Upper lobe of left lung (tissue), 6 donors: Measurements from ENCODE around the gene GLS. TPM values are rescaled to one million over a fixed set of nuclear protein-coding genes. Genes with fewer than 3 reads are reported as not detected.

Source experiments
- ATAC-seq, 2 donors: fragments of 200-7000 bp; cut with Tn5 transposase; one replicate each; pipeline ENCODE4 v1.9.1; 2022; ENCODE audit warnings: mild to moderate bottlenecking in 2 of 2, moderate library complexity in 2 of 2; ENCODE audit not compliant: low FRiP score in 2 of 2
- DNase-seq, 2 donors: peaks; one replicate each; pipeline ENCODE4 v3.0.0-alpha.2; 2019 to 2020
- H3K27ac ChIP-seq, 4 donors: fragments of 200-600 bp; sonication (generic); one replicate each; pipeline ENCODE4 v1.5.1; 2016 to 2019
- H3K27me3 ChIP-seq, 4 donors: fragments of 200-600 bp; sonication (generic); one replicate each; pipeline ENCODE4 v1.5.1; 2017 to 2019
- H3K36me3 ChIP-seq, 4 donors: fragments of 200-600 bp; sonication (generic); one replicate each; pipeline ENCODE4 v1.5.1; 2016 to 2019
- H3K4me1 ChIP-seq, 4 donors: fragments of 200-600 bp; sonication (generic); one replicate each; pipeline ENCODE4 v1.5.1; 2018 to 2019
- H3K4me3 ChIP-seq, 4 donors: fragments of 200-600 bp; sonication (generic); one replicate each; pipeline ENCODE4 v1.5.1; 2017 to 2019; ENCODE audit warnings: mild to moderate bottlenecking in 2 of 4, moderate library complexity in 1 of 4
- H3K9me3 ChIP-seq, 4 donors: fragments of 200-600 bp; sonication (generic); one replicate each; pipeline ENCODE4 v1.5.1; 2018 to 2019
- CTCF ChIP-seq, 6 experiments: fragments of 450-650 bp in 4 of 6; fragments of 200-600 bp in 2 of 6; sonication (generic) in 2 of 6; IDR thresholded peaks; one replicate each; pipeline ENCODE4 v1.5.1; 2016 to 2019; ENCODE audit warnings: antibody characterized with exemption in 6 of 6
- EP300 ChIP-seq, 4 donors: sonication (generic); formaldehyde crosslinking; IDR thresholded peaks; one replicate each; pipeline ENCODE4 v1.5.1; 2017; ENCODE audit warnings: antibody characterized with exemption in 4 of 4, control low read depth in 2 of 4
- POLR2A ChIP-seq, 4 donors: fragments of 450-650 bp; IDR thresholded peaks; one replicate each; pipeline ENCODE4 v1.5.1; 2016 to 2017; ENCODE audit warnings: antibody characterized with exemption in 4 of 4, mild to moderate bottlenecking in 2 of 4
- POLR2AphosphoS5 ChIP-seq, 2 donors: sonication (generic); formaldehyde crosslinking; IDR thresholded peaks; one replicate each; pipeline ENCODE4 v1.5.1; 2017; ENCODE audit warnings: antibody characterized with exemption in 2 of 2
- WGBS, 2 donors: methylation state at CpG; one replicate each; pipeline ENCODE4 v1.1.5; 2017 to 2018; 5-methylcytosine and 5-hydroxymethylcytosine counted together
- total RNA-seq, 6 donors: library from RNA; depleted of rRNA in 4 of 6; stranded (reverse); fragments of >200 nt in 4 of 6; gene quantifications; one replicate each; pipeline versions ENCODE4 v1.1.0 to v1.2.1, GENCODE V29; 2016 to 2021
- donor health status: DM: no; HTN: no; CAD: no; lungs with moderate emphysema.
- donor health status: DM: no; HTN: yes; CAD: no; lungs with severe emphysema.

GLS gene
- total RNA-seq, 6 donors from 2014 or later: 126 to 401 (median 189) TPM

- H3K4me1 ChIP-seq: peaks cover 13 to 45% (median 29%) of the 10 kb centered on the region in 4 donors
- no peaks in the 10 kb centered on the region for H3K27me3 ChIP-seq
- TF ChIP-seq POLR2AphosphoS5 (IDR thresholded peaks at IDR 0.05) (no peak), EP300 (IDR thresholded peaks at IDR 0.05) (no peak), POLR2A (IDR thresholded peaks at IDR 0.05) (no peak), CTCF (IDR thresholded peaks at IDR 0.05) (no peak)
- peak overlapping the region in 3 of 4 donors; percentile 17 to 64 (median 27) for H3K27ac ChIP-seq
- peaks cover 50 to 99% (median 78%) of the 10 kb centered on the region in 4 donors for H3K36me3 ChIP-seq
- no peak for DNase-seq
- peak; percentile 47 to 76 for ATAC-seq
- H3K9me3 ChIP-seq: no peaks in the 10 kb centered on the region
- WGBS, 2 donors: 74 to 85% methylated on average over 12 of the region's 12 CpGs
- H3K4me3 ChIP-seq: no peak overlapping the region
Observed at GRCh38 chr2:190974629-190975361, 94.2 kb downstream of the GLS start.

- peak overlapping the region in 1 of 4 donors; percentile 64 for H3K27ac ChIP-seq
- 88 to 94% methylated on average over 2 of the region's 2 CpGs for WGBS, 2 donors
- peaks cover 41 to 96% (median 69%) of the 10 kb centered on the region in 4 donors for H3K36me3 ChIP-seq
- no peak for TF ChIP-seq CTCF (IDR thresholded peaks at IDR 0.05)
- no peaks in the 10 kb centered on the region for H3K9me3 ChIP-seq
- H3K27me3 ChIP-seq: no peaks in the 10 kb centered on the region
- no peak overlapping the region for H3K4me3 ChIP-seq
- DNase-seq: no peak
- peak in 1 of 2 donors; percentile 28 for ATAC-seq
- peaks cover 22 to 46% (median 37%) of the 10 kb centered on the region in 4 donors for H3K4me1 ChIP-seq
Observed at GRCh38 chr2:190976521-190976920, 95.9 kb downstream of the GLS start.

GRCh38 chr2:190977505-190977904 lies 96.9 kb downstream of the GLS start:
- 86 to 91% methylated on average over 5 of the region's 5 CpGs for WGBS, 2 donors
- Histone ChIP-seq H3K4me3 (no peak overlapping the region), H3K9me3 (no peaks in the 10 kb centered on the region), H3K4me1 (peaks cover 22 to 42% (median 32%) of the 10 kb centered on the region in 4 donors), H3K27me3 (no peaks in the 10 kb centered on the region), H3K27ac (peak overlapping the region in 1 of 4 donors; percentile 37), H3K36me3 (peaks cover 49 to 97% (median 73%) of the 10 kb centered on the region in 4 donors)
- ATAC-seq (no peak), DNase-seq (no peak)
- no peak for TF ChIP-seq EP300 (IDR thresholded peaks at IDR 0.05)
- TF ChIP-seq CTCF (IDR thresholded peaks at IDR 0.05): no peak

GRCh38 chr2:190978389-190979053 lies 97.9 kb downstream of the GLS start:
- peaks cover 58 to 98% (median 76%) of the 10 kb centered on the region in 4 donors for H3K36me3 ChIP-seq
- WGBS, 2 donors: 86 to 92% methylated on average over 17 of the region's 17 CpGs

More at GRCh38 chr2:190978389-190979053, 97.9 kb downstream of the GLS start:
- no peak overlapping the region for H3K4me3 ChIP-seq
- DNase-seq (no peak), ATAC-seq (peak in 1 of 2 donors; percentile 61)
- H3K4me1 ChIP-seq: peaks cover 16 to 35% (median 26%) of the 10 kb centered on the region in 4 donors
- H3K9me3 ChIP-seq: no peaks in the 10 kb centered on the region
- no peaks in the 10 kb centered on the region for H3K27me3 ChIP-seq
- H3K27ac ChIP-seq: peak overlapping the region in 1 of 4 donors; percentile 49
- TF ChIP-seq POLR2AphosphoS5 (IDR thresholded peaks at IDR 0.05) (peak; percentile 10 to 30), CTCF (IDR thresholded peaks at IDR 0.05) (no peak), EP300 (IDR thresholded peaks at IDR 0.05) (peak in 1 of 4 donors; percentile 12), POLR2A (IDR thresholded peaks at IDR 0.05) (no peak)
